Kasumi-1 (cell line): ENCODE results near the gene SLA2.
"Not testable (repeated sequence)": the region's sequence is repeated elsewhere in the genome, so short reads cannot be mapped to it uniquely, and the experiment has no call there.

Experiments
- DNase-seq, 2 experiments: peaks; one replicate each; lab custom pipeline; 2025; lab: John Stamatoyannopoulos, UW

SLA2 gene

DNA sequence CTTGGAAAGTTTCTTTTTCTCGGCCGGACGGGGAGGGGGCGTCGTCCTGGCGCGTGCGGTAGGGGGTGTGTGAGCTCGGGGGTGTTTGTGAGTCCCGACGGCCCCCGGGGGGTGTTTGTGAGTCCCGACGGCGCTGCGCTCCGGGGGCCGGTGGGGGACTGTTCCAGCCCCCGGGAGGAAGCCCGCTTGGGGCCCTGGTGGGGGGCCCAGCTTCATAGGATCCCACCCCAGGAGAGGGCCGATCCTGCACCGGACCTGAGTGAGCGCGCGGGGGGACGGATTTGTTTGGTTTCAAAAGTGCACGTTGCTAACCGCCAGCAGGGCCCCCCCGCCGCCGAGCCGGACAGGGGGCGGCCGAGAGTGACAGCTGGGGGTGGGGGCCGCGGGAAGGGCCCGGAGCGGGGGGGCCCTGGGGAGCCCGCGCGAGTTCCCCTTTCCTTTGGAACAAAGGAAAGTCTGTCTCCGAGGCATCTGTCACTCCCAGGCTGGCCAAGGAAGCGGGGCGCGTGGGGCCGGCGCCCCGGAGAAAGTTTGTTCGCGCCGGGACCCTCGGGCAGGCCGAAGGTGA is 72.1 kb downstream of the SLA2 start:
- DNase-seq = peak; percentile 63 to 66

DNA sequence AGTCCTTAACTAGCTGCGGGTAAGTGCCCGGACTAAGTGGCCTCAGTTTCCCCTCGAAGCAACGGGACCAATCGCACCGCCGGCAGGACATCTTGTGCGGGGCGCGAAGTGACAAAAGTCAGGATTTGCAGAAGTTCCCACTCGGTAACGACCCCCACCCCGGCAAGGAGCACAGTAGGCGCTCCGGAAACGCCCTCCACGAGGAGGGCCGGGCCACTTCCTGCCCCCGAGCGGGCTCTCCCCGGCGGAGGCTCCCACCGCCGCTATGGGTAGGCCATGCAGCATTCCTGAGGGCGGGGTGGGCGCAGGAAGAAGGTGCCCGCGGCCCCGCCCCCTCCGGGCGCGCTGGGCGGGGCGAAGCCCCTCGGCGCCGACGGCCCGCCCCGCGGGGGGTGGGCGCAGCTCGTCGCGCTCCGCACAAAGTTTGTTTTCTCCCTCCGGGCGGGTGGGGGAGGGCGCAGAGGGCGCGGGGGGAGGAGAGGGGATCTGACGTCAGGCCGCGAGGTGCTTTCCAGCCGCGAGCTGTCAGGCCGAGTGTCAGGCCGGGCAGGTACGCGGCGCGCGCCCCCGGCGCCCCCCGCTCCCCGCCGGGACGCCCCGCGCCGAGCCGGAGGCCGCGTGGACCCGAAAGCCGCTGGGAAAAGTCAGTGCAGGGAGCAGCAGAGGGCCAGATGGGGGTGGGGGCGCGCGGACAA is 72.7 kb downstream of the SLA2 start, which contains the start of gene TGIF2:
Gene TGIF2 (plus strand): TSS at position 495 of the 695 bp plus-strand sequence. CDS start 5,178 bp downstream, outside the sequence.
- peak; percentile 87 for DNase-seq

DNA sequence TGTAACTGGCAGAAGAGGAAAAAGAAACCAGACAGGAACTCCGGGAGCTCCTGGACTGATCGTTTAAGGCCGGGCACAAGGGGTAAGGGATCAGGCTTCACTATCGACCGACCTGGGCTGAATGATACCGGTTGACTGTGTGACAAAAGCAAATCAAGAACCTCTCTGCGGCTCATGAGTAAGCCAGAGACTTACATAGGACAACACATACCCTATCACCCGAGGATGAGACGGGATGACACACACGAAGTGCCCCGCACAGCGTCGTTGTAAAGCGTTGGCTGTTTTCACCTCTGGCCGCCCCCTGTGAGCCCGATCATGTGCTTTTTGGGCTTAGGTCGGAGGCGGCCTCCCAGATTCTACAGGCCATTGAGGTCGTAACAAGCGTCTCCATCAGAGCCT is 73.3 kb downstream of the SLA2 start:
- peak; percentile 43 to 45 for DNase-seq

DNA sequence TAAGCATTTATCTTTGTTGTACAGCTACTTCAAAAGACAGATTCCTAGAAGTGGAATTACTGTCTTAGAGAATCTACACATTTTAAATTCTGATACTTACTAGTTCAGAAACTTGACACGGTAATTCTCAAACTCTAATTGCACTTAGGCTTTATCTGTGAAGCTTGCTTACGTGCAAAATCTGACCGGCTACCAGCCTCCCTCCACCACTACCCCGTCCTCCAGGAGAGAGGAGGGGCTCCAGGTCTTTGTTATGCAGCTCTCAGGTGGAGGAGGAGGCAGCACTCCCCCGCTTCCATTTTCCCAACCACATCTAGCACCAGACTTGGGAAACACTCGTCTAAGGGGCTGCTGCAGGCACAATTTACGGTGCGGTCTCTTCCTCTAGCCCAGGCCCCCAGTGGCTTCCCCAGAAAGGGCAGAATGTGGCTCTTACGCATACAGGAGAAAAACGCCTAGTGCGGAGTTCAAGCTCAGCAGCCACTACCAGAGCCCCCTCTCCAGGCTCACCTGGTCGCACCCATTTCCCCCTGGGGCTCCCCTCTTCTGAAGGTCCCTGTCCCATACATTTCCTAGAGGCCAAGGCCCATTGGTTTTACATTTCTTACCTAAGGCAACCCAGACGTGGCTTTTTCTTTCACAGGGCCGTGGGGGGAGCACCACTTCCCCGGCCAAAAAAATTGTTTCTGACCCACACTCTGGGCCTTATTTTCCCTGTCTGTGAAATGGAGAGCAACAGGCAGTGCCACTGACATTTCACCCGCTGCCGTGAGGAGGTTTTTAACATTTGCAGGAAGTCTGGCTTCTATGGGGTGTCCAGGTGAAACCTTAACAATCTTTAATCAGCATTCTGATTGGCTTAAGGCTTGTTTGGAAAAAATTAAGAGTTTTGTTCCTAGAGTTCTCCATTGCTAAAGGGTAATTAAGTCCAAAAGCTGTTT is 74.2 kb downstream of the SLA2 start:
- DNase-seq = peak in 1 of 2 experiments; percentile 17

DNA sequence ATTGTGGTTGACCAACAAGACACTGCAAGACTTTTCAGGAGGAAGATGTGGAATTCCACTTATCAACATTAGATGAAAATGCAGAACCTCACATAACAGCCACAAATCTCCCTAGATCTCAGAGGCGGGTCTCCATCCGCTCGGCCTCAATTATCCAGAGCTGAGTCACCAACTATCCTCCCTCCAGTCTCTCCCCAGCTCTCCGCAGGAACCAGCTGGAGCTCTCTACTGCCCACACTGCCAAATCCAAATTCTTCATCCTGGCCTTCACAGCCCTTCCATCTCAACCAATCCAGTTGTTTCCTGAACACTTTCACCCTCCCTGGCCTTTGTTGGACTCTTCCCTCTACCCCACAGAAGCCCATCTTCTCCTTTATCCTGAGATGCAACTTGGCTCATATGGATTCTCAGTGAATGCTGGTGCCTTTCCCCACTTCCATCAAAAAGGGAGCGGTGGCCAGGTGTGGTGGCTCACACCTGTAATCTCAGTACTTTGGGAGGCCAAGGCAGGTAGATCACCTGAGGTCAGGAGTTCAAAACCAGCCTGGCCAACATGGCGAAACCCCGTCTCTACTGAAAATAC is 76.1 kb downstream of the SLA2 start:
- no peak for DNase-seq

DNA sequence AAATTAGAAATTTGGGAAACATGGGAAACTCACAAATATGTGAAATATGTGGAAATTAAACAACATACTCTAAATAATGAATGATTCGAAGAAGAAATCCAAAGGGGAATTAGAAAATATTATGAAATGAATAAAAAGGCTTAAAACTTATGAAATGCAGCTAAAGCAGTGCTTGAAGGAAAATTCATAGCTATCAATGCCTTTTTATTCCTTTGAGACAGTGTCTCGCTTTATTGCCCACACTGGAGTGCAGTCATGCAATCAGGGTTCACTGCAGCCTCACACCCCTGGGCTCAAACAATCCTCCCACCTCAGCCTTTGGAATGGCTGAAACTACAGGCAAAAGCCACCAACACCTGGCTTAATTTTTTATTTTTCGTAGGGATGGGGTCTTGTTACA is 80.5 kb downstream of the SLA2 start:
- no peak for DNase-seq

DNA sequence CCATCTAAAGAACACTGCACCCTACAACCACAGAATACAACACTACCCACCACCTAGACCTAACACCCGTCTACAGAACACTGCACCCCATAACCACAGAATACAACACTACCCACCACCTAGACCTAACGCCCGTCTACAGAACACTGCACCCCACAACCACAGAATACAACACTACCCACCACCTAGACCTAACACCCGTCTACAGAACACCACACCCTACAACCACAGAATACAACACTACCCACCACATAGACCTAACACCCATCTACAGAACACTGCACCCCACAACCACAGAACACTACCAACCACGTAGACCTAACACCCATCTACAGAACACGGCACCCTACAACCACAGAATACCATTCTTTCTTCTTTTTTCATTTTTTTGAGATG is 81.3 kb downstream of the SLA2 start:
- not testable (repeated sequence) for DNase-seq

DNA sequence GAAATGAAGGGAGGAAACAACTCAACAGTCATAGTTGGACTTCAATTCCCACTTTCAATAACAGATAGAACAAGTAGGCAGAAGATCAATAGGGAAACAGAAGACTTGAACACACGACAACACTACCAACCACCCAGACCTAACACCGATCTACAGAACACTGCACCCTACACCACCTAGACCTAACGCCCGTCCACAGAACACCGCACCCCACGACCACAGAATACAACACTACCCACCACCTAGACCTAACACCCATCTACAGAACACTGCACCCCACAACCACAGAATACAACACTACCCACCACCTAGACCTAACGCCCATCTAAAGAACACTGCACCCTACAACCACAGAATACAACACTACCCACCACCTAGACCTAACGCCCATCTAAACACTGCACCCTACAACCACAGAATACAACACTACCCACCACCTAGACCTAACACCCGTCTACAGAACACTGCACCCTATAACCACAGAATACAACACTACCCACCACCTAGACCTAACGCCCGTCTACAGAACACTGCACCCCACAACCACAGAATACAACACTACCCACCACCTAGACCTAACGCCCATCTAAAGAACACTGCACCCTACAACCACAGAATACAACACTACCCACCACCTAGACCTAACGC is 81.8 kb downstream of the SLA2 start:
- not testable (repeated sequence) for DNase-seq

DNA sequence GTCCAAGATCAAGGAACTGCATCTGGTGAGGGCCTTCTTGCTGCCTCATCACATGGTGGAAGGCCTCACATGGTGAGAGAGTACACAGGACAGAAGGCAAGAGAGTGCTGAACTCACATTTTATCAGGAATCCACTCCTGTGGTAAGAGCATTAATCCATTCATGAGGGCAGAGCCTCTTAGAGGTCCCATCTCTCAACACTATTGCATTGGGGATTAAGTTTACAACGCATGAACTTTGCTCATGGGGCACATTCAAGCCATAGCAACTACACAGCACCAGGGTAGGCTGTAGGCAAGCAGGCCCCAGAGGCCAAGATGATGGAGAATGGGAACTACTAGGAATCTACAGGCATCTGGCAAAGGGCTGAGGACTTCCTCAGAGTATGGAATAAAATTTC is 82.6 kb downstream of the SLA2 start:
- DNase-seq = no peak

DNA sequence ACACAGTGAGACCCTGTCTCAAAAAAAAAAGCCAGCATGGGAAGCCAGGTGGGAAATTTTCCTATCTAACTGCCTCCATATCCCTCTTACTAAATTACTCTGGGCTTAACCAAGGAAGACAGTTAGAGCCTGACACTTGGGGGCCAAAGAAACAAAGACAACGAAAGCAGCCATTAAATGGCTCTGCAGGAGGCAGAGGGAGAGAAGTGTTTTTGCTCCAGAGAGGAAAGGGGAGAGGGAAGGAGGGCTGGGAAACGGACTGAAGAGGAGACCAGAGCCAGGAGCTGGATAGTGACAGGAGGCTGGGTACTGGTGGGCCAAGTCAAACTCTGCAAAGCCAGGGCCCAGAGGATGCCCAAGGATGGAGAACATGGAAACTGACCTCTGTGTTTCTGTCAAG is 83.3 kb downstream of the SLA2 start:
- DNase-seq = no peak
